GM18870 (cell line): ENCODE data around the gene CCDC68.

Experiments used
- ATAC-seq: cut with Tn5 transposase; IDR thresholded peaks from one replicate; pipeline ENCODE4 v1.9.1; 2021; ENCODE audit warnings: moderate library complexity; ENCODE audit not compliant: unreplicated experiment

The CCDC68 gene

GRCh38 chr18:54961868-54962267 lies 2.6 kb upstream of the CCDC68 start:
- ATAC-seq, result no peak

DNA sequence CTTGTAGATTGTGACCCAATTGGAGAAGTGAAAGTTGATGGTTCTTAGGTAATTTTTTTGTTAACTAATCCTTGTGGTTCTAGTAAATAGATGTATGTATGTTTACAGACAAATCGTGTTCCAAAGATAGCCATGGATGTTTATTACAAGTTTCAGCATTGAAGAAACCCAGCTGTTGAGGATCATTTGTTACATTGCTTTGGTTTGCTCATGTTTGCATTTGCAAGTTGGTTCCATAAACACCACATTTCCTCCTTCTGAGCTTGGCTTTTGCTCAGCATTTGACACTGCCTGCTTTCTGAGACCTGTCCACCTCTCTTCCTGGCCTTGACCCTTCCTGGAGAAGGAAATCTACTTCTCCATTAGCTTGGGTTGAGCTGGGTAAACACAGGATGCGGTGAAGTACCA lies 1.8 kb upstream of the CCDC68 start:
- no peak for ATAC-seq

- no peak for ATAC-seq
Observed at GRCh38 chr18:54960197-54960596, 936 bp upstream of the CCDC68 start.

GRCh38 chr18:54957996-54958395 lies 1.3 kb downstream of the CCDC68 start:
- no peak for ATAC-seq

GRCh38 chr18:54957296-54957832 lies 1.9 kb downstream of the CCDC68 start:
- no peak for ATAC-seq

DNA sequence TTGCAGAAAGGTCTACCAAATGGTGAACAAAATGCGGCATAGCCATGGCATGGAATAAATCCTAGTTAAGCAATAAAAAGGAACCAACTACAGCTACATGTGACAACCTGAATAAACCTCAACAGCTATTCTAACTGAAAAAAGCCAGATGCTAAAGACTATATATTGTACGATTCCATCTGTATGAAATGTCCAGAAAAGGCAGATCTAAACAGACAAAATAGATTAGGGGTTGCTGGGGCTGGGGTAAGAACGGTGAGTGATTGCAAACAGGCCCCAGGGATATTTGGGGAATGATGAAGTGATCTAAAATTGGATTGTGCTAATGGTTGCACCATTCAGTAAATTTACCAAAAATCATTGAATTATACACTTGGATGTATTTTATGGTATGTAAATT lies 2.8 kb downstream of the CCDC68 start:
- no peak for ATAC-seq

- no peak for ATAC-seq
Observed at GRCh38 chr18:54952026-54952425, 7.2 kb downstream of the CCDC68 start.

GRCh38 chr18:54950221-54950620 lies 9.0 kb downstream of the CCDC68 start:
- ATAC-seq, result no peak

GRCh38 chr18:54949588-54949987 lies 9.7 kb downstream of the CCDC68 start:
- ATAC-seq, result no peak

DNA sequence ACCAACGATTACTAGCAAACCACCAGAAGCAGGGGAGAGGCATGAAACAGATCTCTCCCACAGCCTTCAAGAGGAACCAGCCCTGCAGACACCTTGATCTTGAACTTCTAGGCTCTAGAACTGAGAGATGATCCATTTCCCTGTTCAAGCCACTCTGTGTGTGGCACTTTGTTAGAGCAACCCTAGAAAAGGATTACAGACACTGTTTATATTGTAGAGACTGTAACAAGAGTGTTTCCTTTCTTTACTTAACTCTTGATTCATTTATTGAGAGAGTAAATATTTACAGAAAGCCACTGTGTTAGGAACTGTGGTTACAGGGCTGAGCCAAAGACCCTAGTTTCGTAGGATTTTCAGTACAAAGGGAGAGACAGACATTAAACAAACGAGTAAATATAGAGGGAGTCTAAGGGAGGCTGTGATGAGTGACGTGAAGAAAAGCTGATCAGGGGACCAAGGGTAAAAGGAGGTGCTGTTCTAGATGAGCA lies 10.9 kb downstream of the CCDC68 start:
- no peak for ATAC-seq

DNA sequence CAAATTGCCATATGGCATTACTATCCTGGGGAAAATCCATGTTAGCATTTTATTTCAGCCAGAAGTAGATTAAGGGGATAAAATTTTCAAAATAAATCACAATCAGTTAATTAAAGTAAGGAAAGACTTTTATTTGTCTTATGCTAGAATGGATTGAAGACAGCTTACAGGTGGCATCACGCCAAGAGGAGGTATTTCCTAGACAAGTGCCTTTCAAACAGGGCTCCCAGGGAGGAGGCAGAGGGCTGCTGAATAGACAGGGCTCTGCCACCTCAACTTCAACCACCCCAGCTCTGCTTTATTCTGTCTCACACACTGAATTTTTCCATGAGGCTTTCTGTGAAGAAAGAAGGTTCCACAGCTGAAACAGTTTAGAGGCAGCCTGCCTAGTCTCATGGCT lies 12.2 kb downstream of the CCDC68 start:
- ATAC-seq, result no peak

DNA sequence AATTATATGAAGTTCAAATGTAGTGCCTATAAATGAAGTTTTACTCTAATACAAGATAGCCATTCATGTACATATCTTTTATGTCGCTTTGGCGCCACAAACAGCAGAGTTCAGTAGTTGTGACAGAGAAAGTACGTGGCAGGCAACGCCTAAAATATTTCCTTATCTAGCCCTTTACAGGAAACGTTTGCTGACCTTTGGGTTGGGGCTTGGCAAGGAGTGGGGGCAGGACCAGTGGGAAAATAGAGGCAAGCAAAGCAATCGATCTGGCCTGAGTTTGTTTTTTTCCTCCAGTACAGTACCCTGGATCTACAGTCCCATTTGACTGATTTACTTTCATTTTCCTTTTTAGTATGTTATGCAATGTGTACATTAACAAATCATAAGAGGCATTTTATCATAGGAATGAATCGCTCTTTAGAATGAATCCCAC lies 13.1 kb downstream of the CCDC68 start:
- peak; percentile 94 for ATAC-seq

DNA sequence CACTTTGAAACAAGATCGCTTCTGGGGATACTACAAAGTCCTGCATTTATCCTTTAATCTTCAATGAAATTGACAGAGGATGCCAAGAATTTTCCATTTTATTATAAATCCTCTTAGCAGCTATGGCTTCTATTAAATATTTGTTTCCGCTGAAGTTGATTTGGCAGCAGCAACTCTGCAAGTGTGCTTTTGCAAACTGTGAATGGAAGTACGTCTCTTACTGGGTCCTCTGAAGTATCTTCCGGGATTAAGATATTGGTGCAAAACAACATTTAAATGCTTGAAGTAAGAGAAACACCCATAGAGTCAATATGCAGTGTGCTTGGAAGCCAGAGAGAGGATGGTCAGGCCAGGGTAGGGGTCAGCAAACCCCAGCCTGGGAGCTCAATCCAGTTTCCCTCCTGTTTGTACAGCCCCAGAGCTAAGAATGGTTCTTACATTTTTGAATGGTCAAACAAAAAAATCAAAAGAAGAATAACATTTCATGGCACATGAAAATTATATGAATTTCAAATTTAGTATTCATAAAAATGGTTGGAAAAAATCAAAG lies 13.6 kb downstream of the CCDC68 start:
- ATAC-seq, result no peak

DNA sequence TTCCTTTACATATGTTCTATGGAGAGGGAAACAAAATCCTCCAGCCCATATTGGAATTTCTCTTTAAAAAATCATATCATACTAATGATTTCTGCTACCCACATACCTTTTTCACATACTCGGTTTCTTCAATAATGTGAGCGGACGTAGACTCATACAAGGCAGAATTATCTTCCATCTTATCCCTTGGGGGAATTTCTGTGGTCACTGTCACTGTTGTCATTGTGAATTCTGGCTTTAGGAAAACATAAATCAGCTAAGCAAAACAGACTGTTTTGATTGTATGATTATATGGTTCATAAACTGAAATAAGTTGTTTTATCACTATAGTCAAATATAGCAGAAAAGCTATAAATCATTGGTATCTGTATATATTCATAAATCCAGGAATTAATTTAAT lies 16.7 kb downstream of the CCDC68 start:
- no peak for ATAC-seq

- ATAC-seq, result no peak
Observed at GRCh38 chr18:54942144-54942543, 17.1 kb downstream of the CCDC68 start.

- no peak for ATAC-seq
Observed at GRCh38 chr18:54939361-54939917, 19.8 kb downstream of the CCDC68 start.

GRCh38 chr18:54938506-54938905 lies 20.8 kb downstream of the CCDC68 start:
- no peak for ATAC-seq

- ATAC-seq, result no peak
Observed at GRCh38 chr18:54932472-54932871, 26.8 kb downstream of the CCDC68 start.

DNA sequence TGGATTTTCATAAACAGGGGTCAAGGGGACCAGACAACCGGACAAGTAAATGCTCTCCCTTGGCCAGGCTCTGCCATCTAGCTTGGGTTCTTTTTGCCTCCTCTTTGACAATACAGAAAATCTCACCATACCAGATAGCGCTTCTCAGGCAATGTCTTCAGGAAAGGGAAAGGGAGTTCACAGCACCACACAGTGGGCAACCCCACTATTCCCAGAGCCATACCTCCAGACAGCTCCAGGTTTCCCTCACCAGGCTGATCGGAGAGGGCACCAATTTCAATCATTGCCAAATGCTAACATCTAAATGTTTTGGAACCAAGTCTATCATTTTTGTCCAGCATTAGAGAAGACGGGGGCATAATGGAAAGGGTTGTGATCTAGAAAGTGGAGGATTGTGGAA lies 28.1 kb downstream of the CCDC68 start:
- ATAC-seq, result no peak

DNA sequence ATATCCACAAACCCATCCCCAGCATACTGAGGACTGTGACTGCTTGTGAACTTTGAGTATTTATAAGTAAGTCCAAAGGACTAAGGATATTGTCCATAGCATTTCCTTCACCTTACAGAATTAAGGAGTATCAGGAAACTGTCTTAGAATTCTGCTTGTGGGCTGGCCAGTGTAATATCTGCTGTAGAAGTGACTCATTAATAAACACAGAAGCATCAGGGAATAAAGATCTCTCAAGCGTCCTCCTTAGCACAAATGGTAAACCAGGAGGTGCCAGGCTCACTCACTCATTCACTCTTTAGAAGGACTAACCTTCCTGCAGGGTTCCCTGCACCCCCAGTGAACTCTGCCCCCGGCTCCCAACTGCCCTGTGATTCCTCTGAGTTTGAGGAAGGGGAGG lies 31.0 kb downstream of the CCDC68 start:
- ATAC-seq, result no peak

DNA sequence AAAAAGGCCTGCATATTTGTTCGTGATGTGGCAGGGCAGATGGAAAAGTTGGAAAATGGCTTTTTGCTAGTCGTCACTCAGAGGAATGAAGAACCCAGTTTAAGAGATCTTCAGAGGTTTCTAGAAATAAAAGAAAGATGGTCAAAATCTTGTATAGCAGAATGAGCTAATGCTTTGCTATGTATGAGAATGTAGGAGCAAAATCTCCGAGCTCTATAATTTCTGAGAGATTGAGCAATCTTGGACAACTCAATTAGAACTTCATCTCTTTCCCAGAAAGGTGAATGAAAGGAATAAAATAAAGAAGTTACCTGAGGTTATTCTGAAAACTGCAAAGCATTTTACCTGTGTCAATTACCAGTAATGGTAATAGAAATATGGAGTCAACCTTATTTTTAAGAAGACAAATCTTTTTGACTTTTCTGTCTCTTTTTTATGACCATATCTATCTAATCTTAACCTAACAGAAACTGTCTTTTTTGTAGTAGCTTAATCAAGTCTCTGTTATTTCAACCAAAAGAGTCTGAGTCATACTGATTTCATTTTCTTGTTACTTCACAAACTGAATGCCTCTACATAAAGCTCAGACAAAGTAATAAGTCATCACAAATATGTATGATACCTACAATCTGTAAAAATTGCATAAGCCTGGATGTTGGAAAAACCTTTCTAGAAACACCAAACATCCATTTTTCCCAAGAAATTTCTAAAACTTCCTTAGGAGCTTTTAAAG lies 32.5 kb downstream of the CCDC68 start:
- ATAC-seq, result no peak

DNA sequence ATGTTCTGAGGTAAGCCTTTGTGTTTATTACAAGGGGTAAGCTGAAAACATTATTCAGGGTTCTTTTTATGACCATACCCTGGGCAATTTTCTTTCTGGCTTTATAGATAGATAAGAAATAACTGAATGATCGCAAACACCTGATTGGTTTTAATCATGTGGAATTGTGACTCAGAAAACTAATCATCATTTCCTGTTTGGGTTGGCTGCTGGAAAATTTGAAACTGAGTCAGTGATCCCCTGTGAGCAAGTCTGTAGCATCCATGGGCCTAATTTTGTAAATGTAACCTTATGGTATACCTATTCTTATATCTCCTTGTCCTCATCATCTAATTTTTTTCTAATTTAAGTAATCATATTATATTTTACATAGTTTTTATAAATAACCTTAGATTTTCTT lies 34.3 kb downstream of the CCDC68 start:
- ATAC-seq, result no peak
